Adipocyte (in vitro differentiated cells): ENCODE measurements around the gene ARL17B.
"Not testable (repeated sequence)": the region's sequence is repeated elsewhere in the genome, so short reads cannot be mapped to it uniquely, and the experiment has no call there.

ENCODE experiments used
- DNase-seq: peaks from one replicate; pipeline ENCODE4 v3.0.0-alpha.2; 2015; ENCODE audit warnings: low read depth
- H3K27me3 ChIP-seq: replicated peaks from 2 replicates; pipeline ENCODE4 v1.7.0; 2013; ENCODE audit warnings: mild to moderate bottlenecking, low read length, moderate library complexity; ENCODE audit not compliant: control insufficient read depth, insufficient read depth
- H3K36me3 ChIP-seq: 2 replicates; pipeline ENCODE4 v1.7.0; 2013; ENCODE audit warnings: low read length, mild to moderate bottlenecking, moderate library complexity; ENCODE audit not compliant: control insufficient read depth, insufficient read depth, severe bottlenecking
- H3K4me1 ChIP-seq: 2 replicates; pipeline ENCODE4 v1.7.0; 2013; ENCODE audit warnings: mild to moderate bottlenecking, low read length, moderate library complexity; ENCODE audit not compliant: control insufficient read depth, insufficient read depth
- H3K4me3 ChIP-seq: 2 replicates; pipeline ENCODE4 v1.7.0; 2013; ENCODE audit warnings: mild to moderate bottlenecking, low read length, moderate library complexity
- H3K9ac ChIP-seq: 2 replicates; pipeline ENCODE4 v1.7.0; 2013; ENCODE audit warnings: mild to moderate bottlenecking, low read length, moderate library complexity
- H3K9me3 ChIP-seq: 2 replicates; pipeline ENCODE4 v1.7.0; 2013; ENCODE audit warnings: mild to moderate bottlenecking, low read length, moderate library complexity; ENCODE audit not compliant: control insufficient read depth

ARL17B gene

DNA sequence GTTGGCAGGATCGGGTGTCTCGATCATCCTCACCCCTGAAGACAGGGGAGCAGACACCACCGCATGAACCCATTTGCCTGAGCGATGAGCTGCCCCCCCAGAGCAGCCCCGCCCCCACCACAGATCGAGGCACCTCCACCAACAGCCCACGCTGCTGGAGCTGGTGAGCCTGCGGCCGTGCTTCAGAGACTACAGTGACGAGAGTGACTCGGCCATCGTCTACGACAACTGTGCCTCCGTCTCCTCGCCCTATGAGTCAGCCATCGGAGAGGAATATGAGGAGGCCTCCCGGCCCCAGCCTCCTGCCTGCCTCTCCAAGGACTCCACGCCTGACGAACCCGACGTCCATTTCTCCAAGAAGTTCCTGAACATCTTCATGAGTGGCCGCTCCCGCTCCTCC lies 117.6 kb downstream of the ARL17B start:
- not testable (repeated sequence) for DNase-seq, H3K4me3 ChIP-seq, H3K9ac ChIP-seq, H3K27me3 ChIP-seq, H3K36me3 ChIP-seq, H3K4me1 ChIP-seq, H3K9me3 ChIP-seq

DNA sequence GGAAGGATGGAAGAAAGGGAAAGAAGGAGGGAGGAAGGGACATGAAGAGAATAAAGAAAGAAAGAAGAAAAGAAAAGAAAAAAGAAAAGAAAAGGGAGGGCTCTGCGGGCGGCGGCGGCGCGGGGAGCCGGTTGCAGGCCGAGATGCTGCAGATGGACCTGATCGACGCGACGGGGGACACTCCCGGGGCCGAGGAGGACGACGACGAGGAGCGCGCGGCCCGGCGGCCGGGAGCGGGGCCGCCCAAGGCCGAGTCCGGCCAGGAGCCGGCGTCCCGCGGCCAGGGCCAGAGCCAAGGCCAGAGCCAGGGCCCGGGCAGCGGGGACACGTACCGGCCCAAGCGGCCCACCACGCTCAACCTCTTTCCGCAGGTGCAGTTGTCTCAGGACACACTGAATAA lies 118.1 kb downstream of the ARL17B start:
- H3K9ac ChIP-seq, H3K4me3 ChIP-seq, H3K27me3 ChIP-seq, H3K9me3 ChIP-seq, H3K36me3 ChIP-seq, H3K4me1 ChIP-seq, DNase-seq: not testable (repeated sequence)

DNA sequence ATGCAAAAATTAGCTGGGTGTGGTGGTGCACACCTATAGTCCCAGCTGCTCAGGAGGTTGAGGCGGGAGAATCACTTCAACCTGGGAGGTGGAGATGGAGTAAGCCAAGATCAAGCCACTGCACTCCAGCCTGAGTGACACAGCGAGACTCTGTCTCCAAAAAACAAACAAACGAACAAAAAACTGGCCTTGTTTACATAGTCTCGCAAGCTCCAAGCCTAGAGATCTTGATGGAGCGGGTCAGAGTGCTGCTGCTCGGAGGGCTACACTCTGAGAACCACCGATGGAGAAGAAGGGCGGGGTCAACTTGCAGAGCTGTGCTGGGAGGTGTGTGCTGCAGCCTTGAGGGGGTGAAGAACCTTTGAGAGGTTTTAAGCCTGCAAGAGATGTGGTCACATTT lies 130.2 kb downstream of the ARL17B start:
- H3K4me1 ChIP-seq, result not testable (repeated sequence)

DNA sequence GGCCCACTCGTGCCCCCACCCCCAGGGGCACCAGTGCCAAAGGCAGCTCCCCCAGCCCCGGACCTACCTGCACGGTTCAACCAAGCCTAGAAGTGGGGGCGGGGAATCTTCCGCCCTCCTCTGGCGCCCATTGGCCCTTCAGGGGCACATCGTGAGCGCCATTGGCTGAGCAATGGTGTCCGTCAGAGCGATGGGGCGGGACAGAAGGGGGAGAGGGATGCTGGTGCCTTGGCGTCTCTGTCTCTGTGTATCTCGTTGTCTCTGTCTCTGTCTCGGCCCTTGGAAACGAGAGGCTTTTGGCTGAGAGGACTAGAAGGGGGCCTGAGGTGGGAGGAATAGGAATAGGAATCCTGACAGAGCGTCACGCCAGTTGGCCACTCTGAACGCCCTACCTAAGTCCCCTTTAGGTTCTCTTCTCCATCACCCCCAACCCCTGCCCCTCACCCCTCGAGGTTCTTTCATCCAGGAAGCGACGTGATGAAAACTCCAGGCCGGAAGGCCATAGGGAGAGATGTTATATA lies 136.2 kb downstream of the ARL17B start:
- not testable (repeated sequence) for H3K36me3 ChIP-seq, H3K9me3 ChIP-seq, H3K27me3 ChIP-seq, H3K4me1 ChIP-seq
- peak; percentile 100 for DNase-seq
- H3K9ac ChIP-seq, result peak overlapping the region; percentile 39
- peak overlapping the region; percentile 78 for H3K4me3 ChIP-seq

More for the DNA sequence above, 130.2 kb downstream of the ARL17B start:
- H3K9ac ChIP-seq, DNase-seq, H3K27me3 ChIP-seq, H3K9me3 ChIP-seq, H3K36me3 ChIP-seq, H3K4me3 ChIP-seq: not testable (repeated sequence)

DNA sequence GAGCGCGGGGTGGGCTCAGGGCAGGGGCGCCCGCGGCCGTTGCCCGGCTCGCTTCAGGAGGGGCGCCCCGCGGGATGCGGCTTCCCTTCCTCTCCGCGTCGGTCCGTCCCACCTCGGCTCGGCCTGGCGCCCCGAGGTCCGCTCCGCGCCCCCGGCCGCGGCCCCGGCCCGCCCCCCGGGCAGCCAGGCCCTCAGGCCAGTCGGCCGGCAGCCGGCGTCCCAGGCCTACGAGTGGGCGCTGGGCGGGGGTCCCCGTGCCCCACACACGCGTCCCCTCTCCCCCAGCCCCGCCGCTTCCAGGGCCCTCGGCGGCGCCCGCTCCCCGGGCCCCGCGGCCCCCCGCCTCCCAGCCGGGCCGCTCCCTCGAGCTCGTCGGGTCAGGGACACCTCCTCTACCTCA lies 136.7 kb downstream of the ARL17B start:
- DNase-seq, result peak; percentile 43
- Histone ChIP-seq H3K4me3 (peak overlapping the region; percentile 78), H3K9ac (peak overlapping the region; percentile 39)
- not testable (repeated sequence) for H3K4me1 ChIP-seq, H3K27me3 ChIP-seq, H3K36me3 ChIP-seq, H3K9me3 ChIP-seq
